IPS-18a (cell line): ENCODE results near the gene ESR2.
"Not testable (repeated sequence)": the region's sequence is repeated elsewhere in the genome, so short reads cannot be mapped to it uniquely, and the experiment has no call there.

ENCODE experiments used
- H3K27ac ChIP-seq: one replicate; pipeline ENCODE4 v1.5.1; 2013; ENCODE audit warnings: low read length
- H3K27me3 ChIP-seq: one replicate; pipeline ENCODE4 v1.6.1; 2013; ENCODE audit warnings: mild to moderate bottlenecking, low read length; ENCODE audit not compliant: control insufficient read depth, insufficient read depth
- H3K36me3 ChIP-seq: one replicate; pipeline ENCODE4 v1.6.1; 2013; ENCODE audit warnings: low read depth, low read length; ENCODE audit not compliant: control insufficient read depth
- H3K4me1 ChIP-seq: one replicate; pipeline ENCODE4 v1.6.1; 2013; ENCODE audit warnings: low read depth, low read length; ENCODE audit not compliant: control insufficient read depth
- H3K4me3 ChIP-seq: one replicate; pipeline ENCODE4 v1.5.1; 2013; ENCODE audit warnings: low read length
- H3K9ac ChIP-seq: one replicate; pipeline ENCODE4 v1.6.1; 2013; ENCODE audit warnings: mild to moderate bottlenecking, low read length, moderate library complexity
- H3K9me3 ChIP-seq: one replicate; pipeline ENCODE4 v1.6.1; 2013; ENCODE audit warnings: low read depth, low read length; ENCODE audit not compliant: control insufficient read depth

Gene ESR2

GRCh38 chr14:64194404-64194803 is 99.8 kb downstream of the ESR2 start:
- H3K9me3 ChIP-seq = no peaks in the 10 kb centered on the region
- H3K9ac ChIP-seq = no peak overlapping the region
- H3K27me3 ChIP-seq = no peaks in the 10 kb centered on the region
- peaks cover 30% of the 10 kb centered on the region for H3K4me1 ChIP-seq
- peaks cover 13% of the 10 kb centered on the region for H3K36me3 ChIP-seq
- H3K27ac ChIP-seq = no peak overlapping the region
- H3K4me3 ChIP-seq = no peak overlapping the region

GRCh38 chr14:64193821-64194220 is 100.3 kb downstream of the ESR2 start:
- H3K36me3 ChIP-seq = peaks cover 13% of the 10 kb centered on the region
- no peaks in the 10 kb centered on the region for H3K27me3 ChIP-seq
- no peaks in the 10 kb centered on the region for H3K9me3 ChIP-seq
- no peak overlapping the region for H3K4me3 ChIP-seq
- no peak overlapping the region for H3K9ac ChIP-seq
- no peak overlapping the region for H3K27ac ChIP-seq
- peaks cover 30% of the 10 kb centered on the region for H3K4me1 ChIP-seq

GRCh38 chr14:64191756-64192155 is 102.4 kb downstream of the ESR2 start:
- Histone ChIP-seq H3K9ac (no peak overlapping the region), H3K36me3 (peaks cover 16% of the 10 kb centered on the region), H3K27ac (no peak overlapping the region), H3K9me3 (no peaks in the 10 kb centered on the region), H3K27me3 (no peaks in the 10 kb centered on the region), H3K4me1 (peaks cover 40% of the 10 kb centered on the region), H3K4me3 (no peak overlapping the region)

DNA sequence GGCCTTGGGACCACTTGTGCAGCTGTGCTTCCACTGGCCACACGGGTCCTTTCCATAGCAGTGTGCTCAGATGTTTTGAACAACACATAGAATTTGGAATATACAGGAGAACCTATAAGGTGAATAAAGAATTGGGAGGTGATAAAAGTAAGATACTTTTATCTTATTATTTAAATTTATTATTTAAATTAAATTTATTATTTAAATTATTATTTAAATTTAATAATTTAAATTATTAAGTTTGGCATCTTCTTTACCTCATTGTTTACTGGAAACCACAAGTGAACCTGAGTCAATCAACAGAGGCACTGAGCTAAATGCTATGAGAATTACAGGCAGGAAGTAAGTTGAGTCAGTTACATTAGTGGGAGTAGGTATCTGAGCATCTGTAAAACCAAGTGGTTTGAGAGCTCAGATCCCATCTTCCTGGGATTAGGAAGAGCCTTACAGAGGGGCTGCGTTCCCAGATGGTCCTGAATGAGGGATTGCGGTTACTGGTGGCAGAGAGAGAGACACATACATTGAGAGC is 103.1 kb downstream of the ESR2 start:
- peaks cover 40% of the 10 kb centered on the region for H3K4me1 ChIP-seq

GRCh38 chr14:64187331-64187730 is 106.8 kb downstream of the ESR2 start:
- Histone ChIP-seq H3K27ac (no peak overlapping the region), H3K9ac (peak overlapping the region; percentile 61), H3K4me1 (peaks cover 22% of the 10 kb centered on the region), H3K9me3 (peaks cover 2% of the 10 kb centered on the region), H3K36me3 (peaks cover 19% of the 10 kb centered on the region), H3K4me3 (peak overlapping the region; percentile 83), H3K27me3 (no peaks in the 10 kb centered on the region)

More for the DNA sequence above, 103.1 kb downstream of the ESR2 start:
- Histone ChIP-seq H3K4me3 (no peak overlapping the region), H3K9me3 (no peaks in the 10 kb centered on the region), H3K27ac (no peak overlapping the region), H3K9ac (no peak overlapping the region), H3K36me3 (peaks cover 16% of the 10 kb centered on the region), H3K27me3 (no peaks in the 10 kb centered on the region)

- Histone ChIP-seq H3K36me3 (peaks cover 16% of the 10 kb centered on the region), H3K4me3 (peak overlapping the region; percentile 83), H3K27me3 (no peaks in the 10 kb centered on the region), H3K9ac (peak overlapping the region; percentile 61), H3K4me1 (peaks cover 22% of the 10 kb centered on the region), H3K27ac (peak overlapping the region; percentile 81), H3K9me3 (peaks cover 2% of the 10 kb centered on the region)
These were observed 107.7 kb downstream of the ESR2 start for GRCh38 chr14:64186231-64187129.

DNA sequence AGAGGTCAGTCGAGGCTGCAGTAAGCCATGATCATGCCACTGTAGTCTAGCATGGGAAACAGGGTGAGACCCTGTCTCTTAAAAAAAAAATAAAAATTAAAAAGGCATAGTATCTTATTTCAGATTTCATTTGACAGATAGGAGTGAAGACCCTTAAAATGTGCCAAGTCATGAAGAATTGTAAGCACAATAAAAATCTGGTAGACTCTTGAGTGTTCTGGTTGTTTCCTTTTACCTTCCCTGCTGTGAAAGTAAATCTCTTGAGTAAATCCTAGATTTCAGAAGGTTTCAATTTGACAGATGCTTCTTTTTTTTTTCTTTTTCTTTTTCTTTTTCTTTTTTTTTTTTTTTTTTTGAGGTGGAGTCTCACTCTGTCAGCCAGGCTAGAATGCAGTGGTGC is 109.0 kb downstream of the ESR2 start:
- Histone ChIP-seq H3K9ac (no peak overlapping the region), H3K27ac (no peak overlapping the region), H3K27me3 (no peaks in the 10 kb centered on the region), H3K4me3 (no peak overlapping the region), H3K36me3 (peaks cover 9% of the 10 kb centered on the region), H3K4me1 (peaks cover 22% of the 10 kb centered on the region), H3K9me3 (peaks cover 2% of the 10 kb centered on the region)

GRCh38 chr14:64184103-64184729 is 110.0 kb downstream of the ESR2 start:
- peaks cover 2% of the 10 kb centered on the region for H3K9me3 ChIP-seq
- no peaks in the 10 kb centered on the region for H3K27me3 ChIP-seq
- H3K36me3 ChIP-seq = peaks cover 10% of the 10 kb centered on the region
- no peak overlapping the region for H3K27ac ChIP-seq
- no peak overlapping the region for H3K4me3 ChIP-seq
- peaks cover 22% of the 10 kb centered on the region for H3K4me1 ChIP-seq
- no peak overlapping the region for H3K9ac ChIP-seq

- H3K9ac ChIP-seq, H3K9me3 ChIP-seq, H3K27me3 ChIP-seq, H3K27ac ChIP-seq, H3K4me3 ChIP-seq, H3K36me3 ChIP-seq: not testable (repeated sequence)
- peaks cover 16% of the 10 kb centered on the region for H3K4me1 ChIP-seq
These were observed 111.3 kb downstream of the ESR2 start for GRCh38 chr14:64182908-64183307.

DNA sequence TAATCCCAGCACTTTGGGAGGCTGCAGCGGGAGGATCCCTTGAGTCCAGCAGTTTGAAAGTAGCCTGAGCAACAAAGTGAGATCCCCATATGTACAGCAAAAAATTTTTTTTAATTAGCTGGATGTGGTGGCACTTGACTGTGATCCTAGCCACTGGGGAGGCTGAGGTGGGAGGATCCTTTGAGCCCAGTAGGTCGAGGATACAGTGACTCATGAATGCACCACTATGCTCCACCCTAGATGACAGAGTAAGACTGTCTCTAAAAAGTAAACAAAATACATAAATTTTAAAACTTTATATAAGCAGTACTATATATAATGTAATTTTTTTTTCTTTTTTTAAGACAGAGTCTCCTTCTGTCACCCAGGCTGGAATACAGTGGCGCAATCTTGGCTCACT is 115.4 kb downstream of the ESR2 start:
- H3K9me3 ChIP-seq = no peaks in the 10 kb centered on the region
- H3K27ac ChIP-seq = no peak overlapping the region
- H3K9ac ChIP-seq = no peak overlapping the region
- peaks cover 20% of the 10 kb centered on the region for H3K36me3 ChIP-seq
- no peaks in the 10 kb centered on the region for H3K4me1 ChIP-seq
- no peaks in the 10 kb centered on the region for H3K27me3 ChIP-seq
- no peak overlapping the region for H3K4me3 ChIP-seq

DNA sequence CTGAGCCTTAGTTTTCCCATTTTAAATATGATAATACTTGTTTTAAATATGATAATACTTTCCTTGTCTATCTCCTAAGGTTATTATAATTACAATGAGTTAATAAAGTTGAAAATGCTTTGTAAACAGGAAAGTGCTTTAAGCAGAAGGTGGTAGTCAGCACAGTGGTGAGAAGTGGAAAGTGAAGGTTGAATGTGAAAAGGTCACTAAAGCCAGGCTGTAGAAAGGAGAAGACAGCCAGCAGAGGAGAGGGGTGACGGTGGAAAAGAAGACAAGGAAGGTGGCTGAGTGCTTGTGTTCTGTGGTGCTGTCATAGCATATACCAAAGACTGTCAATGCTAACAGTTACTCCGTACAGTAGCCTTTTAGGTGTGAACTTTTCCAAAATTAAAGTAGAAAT is 117.8 kb downstream of the ESR2 start:
- no peak overlapping the region for H3K27ac ChIP-seq
- no peaks in the 10 kb centered on the region for H3K9me3 ChIP-seq
- peaks cover 20% of the 10 kb centered on the region for H3K36me3 ChIP-seq
- no peak overlapping the region for H3K9ac ChIP-seq
- H3K27me3 ChIP-seq = no peaks in the 10 kb centered on the region
- no peaks in the 10 kb centered on the region for H3K4me1 ChIP-seq
- H3K4me3 ChIP-seq = no peak overlapping the region
